H1 (cell line): Measurements from ENCODE around the gene CLEC14A.

ENCODE experiments used
- BCL11A ChIP-seq, 2 experiments: IDR thresholded peaks; one replicate each; pipeline ENCODE4 v1.6.1; 2011; ENCODE audit warnings: low read depth in 2 of 2, low read length in 2 of 2, mild to moderate bottlenecking in 2 of 2
- EP300 ChIP-seq, 2 experiments: IDR thresholded peaks; 1 replicate in 1 of 2; 2 replicates in 1 of 2; pipeline ENCODE4 v1.6.1; 2011 to 2012; ENCODE audit warnings: low read depth in 2 of 2, low read length in 2 of 2, mild to moderate bottlenecking in 2 of 2, borderline replicate concordance in 1 of 2, inconsistent platforms in 1 of 2, moderate library complexity in 1 of 2
- POLR2A ChIP-seq, 2 experiments: IDR thresholded peaks; 1 replicate in 1 of 2; 2 replicates in 1 of 2; pipeline ENCODE4 v1.6.1; 2011; ENCODE audit warnings: low read depth in 2 of 2, low read length in 2 of 2, mild to moderate bottlenecking in 2 of 2; ENCODE audit errors: control extremely low read depth in 1 of 2
- SRF ChIP-seq: IDR thresholded peaks from 2 replicates; pipeline ENCODE4 v1.6.1; 2011; ENCODE audit warnings: mild to moderate bottlenecking, low read depth, low read length, moderate library complexity
- TBP ChIP-seq: IDR thresholded peaks from 2 replicates; pipeline ENCODE4 v1.6.1; 2011; ENCODE audit warnings: low read depth, low read length, improper control_type of control experiment
- TF ChIP-seq, protein P1 (sequence below), 3 experiments: IDR thresholded peaks; 1 replicate in 2 of 3; 2 replicates in 1 of 3; pipeline versions ENCODE4 v1.5.1 to v1.6.1; 2011; ENCODE audit warnings: low read length in 3 of 3, mild to moderate bottlenecking in 3 of 3, inconsistent platforms in 2 of 3, low read depth in 1 of 3, moderate library complexity in 1 of 3; ENCODE audit not compliant: insufficient read depth in 1 of 3; ENCODE audit errors: control extremely low read depth in 1 of 3

DNA sequence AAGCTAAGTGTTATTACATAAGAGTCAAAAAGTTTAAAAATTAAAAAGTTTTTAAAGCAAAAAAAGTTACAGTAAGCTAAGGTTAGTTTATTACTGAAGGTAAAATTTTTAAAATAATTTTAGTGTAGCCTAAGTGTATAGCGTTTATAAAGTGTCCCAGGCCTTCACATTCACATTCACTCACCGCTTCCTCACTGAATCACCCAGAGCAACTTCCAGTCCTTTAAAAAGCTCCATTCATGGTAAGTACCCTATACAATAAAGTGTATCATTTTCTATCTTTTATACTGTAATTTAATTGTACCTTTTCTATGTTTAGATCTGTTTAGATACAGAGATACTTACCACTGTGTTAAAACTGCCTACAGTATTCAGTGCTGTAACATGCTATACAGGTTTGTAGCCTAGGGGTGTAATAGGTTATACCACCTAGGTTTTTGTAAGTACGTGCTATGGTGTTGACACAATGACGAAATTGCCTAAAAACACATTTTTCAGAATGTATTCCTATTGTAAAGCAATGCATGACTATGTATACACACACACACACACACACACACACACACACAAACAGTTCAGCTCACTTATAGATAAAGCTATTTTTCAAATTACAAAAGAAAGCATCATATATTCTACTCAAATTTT is 3.7 kb downstream of the CLEC14A start:
- TF ChIP-seq TBP: no peak
- TF ChIP-seq, protein P1, sequence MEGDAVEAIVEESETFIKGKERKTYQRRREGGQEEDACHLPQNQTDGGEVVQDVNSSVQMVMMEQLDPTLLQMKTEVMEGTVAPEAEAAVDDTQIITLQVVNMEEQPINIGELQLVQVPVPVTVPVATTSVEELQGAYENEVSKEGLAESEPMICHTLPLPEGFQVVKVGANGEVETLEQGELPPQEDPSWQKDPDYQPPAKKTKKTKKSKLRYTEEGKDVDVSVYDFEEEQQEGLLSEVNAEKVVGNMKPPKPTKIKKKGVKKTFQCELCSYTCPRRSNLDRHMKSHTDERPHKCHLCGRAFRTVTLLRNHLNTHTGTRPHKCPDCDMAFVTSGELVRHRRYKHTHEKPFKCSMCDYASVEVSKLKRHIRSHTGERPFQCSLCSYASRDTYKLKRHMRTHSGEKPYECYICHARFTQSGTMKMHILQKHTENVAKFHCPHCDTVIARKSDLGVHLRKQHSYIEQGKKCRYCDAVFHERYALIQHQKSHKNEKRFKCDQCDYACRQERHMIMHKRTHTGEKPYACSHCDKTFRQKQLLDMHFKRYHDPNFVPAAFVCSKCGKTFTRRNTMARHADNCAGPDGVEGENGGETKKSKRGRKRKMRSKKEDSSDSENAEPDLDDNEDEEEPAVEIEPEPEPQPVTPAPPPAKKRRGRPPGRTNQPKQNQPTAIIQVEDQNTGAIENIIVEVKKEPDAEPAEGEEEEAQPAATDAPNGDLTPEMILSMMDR (IDR thresholded peaks at IDR 0.05; ENCODE audit: control extremely low read depth in 1 of 3, insufficient read depth in 1 of 3, low read depth in 1 of 3, low read length in 3 of 3): no peak
- no peak for TF ChIP-seq EP300 (IDR thresholded peaks at IDR 0.05; ENCODE audit: borderline replicate concordance in 1 of 2, low read depth in 2 of 2, low read length in 2 of 2)
- TF ChIP-seq POLR2A (IDR thresholded peaks at IDR 0.05; ENCODE audit: control extremely low read depth in 1 of 2, low read depth in 2 of 2, low read length in 2 of 2): no peak
- TF ChIP-seq SRF: no peak
- no peak for TF ChIP-seq BCL11A (IDR thresholded peaks at IDR 0.05; ENCODE audit: low read depth in 2 of 2, low read length in 2 of 2)
